ENCODE measurements around the gene INO80B.
A peak's percentile ranks its signal among the peaks of the same experiment; 100 is the strongest.

The INO80B gene

GRCh38 chr2:74502147-74502719 is 47.3 kb downstream of the INO80B start:
- no peak for DNase-seq (ENCODE audit: low read depth in 2 of 2)

- peak in 1 of 2 donors; percentile 46 for DNase-seq (ENCODE audit: low read depth in 2 of 2)
These were observed 48.0 kb downstream of the INO80B start for GRCh38 chr2:74502720-74503505.

- DNase-seq (ENCODE audit: low read depth in 2 of 2): no peak
These were observed 48.9 kb downstream of the INO80B start for GRCh38 chr2:74503506-74504475.

GRCh38 chr2:74504591-74504990 is 49.7 kb downstream of the INO80B start:
- no peak for DNase-seq (ENCODE audit: low read depth in 2 of 2)

- no peak for DNase-seq (ENCODE audit: low read depth in 2 of 2)
These were observed 50.8 kb downstream of the INO80B start for GRCh38 chr2:74505448-74506246.

- DNase-seq (ENCODE audit: low read depth in 2 of 2): peak; percentile 98
These were observed 52.4 kb downstream of the INO80B start, which contains the start of gene PCGF1 for GRCh38 chr2:74507145-74507925. Gene PCGF1 (minus strand): TSS chr2:74507695. CDS start chr2:74507668, 27 bp downstream.

Measured in stimulated activated CD8-positive, alpha-beta memory T cell treated with anti-CD3 and anti-CD28 coated beads, Interleukin-7, amount 100 ng/mL, for 4 hours (primary cell).